ENCODE data around the gene MAST4. TPM values are rescaled to one million over a fixed set of nuclear protein-coding genes. Genes with fewer than 3 reads are reported as not detected.

Gene MAST4
- total and polyA plus RNA-seq, 4 donors = 17.1 to 34.6 (median 21.0) TPM

- Histone ChIP-seq H3K27me3 (ENCODE audit: control insufficient read depth, insufficient read depth, low read length) (no peaks in the 10 kb centered on the region), H3K4me1 (ENCODE audit: control insufficient read depth, insufficient read depth, low read length) (no peaks in the 10 kb centered on the region), H3K27ac (ENCODE audit: low read depth, low read length) (no peak overlapping the region), H3K9me3 (ENCODE audit: control insufficient read depth, insufficient read depth, low read length) (no peaks in the 10 kb centered on the region), H3K4me3 (ENCODE audit: low read depth, low read length) (no peak overlapping the region), H3K36me3 (ENCODE audit: control insufficient read depth, insufficient read depth, low read length) (no peaks in the 10 kb centered on the region)
- DNase-seq (ENCODE audit: low read depth in 4 of 6, low spot score in 6 of 6) = no peak
Observed at GRCh38 chr5:66993448-66993847, 397.3 kb downstream of the MAST4 start.

DNA sequence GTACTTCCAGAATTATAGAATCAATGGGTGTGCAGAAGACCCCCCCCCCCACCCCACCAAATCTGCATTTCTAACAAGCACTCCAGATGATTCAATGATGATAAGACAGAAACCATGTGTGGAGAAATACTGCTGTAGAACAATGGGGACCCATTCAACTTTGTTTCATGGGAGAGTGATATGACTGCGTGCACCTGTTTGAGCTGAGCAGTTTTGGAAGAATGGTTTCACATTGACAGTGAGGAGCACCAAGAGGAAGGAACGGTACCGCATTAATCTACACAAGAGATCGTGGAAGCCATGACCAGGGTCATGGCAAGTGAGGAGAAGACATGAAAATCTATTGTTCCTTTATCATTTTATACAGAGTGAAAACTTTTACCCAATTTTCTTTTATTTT lies 397.7 kb downstream of the MAST4 start:
- no peaks in the 10 kb centered on the region for H3K36me3 ChIP-seq (ENCODE audit: control insufficient read depth, insufficient read depth, low read length)
- no peak overlapping the region for H3K4me3 ChIP-seq (ENCODE audit: low read depth, low read length)
- H3K9me3 ChIP-seq (ENCODE audit: control insufficient read depth, insufficient read depth, low read length) = no peaks in the 10 kb centered on the region
- no peak for DNase-seq (ENCODE audit: low read depth in 4 of 6, low spot score in 6 of 6)
- WGBS (ENCODE audit: insufficient coverage) = 78% methylated on average over 1 of the region's 4 CpGs
- H3K4me1 ChIP-seq (ENCODE audit: control insufficient read depth, insufficient read depth, low read length) = no peaks in the 10 kb centered on the region
- no peak overlapping the region for H3K27ac ChIP-seq (ENCODE audit: low read depth, low read length)
- H3K27me3 ChIP-seq (ENCODE audit: control insufficient read depth, insufficient read depth, low read length) = no peaks in the 10 kb centered on the region

GRCh38 chr5:66994790-66995189 lies 398.6 kb downstream of the MAST4 start:
- H3K4me1 ChIP-seq (ENCODE audit: control insufficient read depth, insufficient read depth, low read length) = no peaks in the 10 kb centered on the region
- no CpG with 5 or more reads among the region's 2 CpGs for WGBS (ENCODE audit: insufficient coverage)
- no peak overlapping the region for H3K27ac ChIP-seq (ENCODE audit: low read depth, low read length)
- no peak for DNase-seq (ENCODE audit: low read depth in 4 of 6, low spot score in 6 of 6)
- H3K4me3 ChIP-seq (ENCODE audit: low read depth, low read length) = no peak overlapping the region
- H3K9me3 ChIP-seq (ENCODE audit: control insufficient read depth, insufficient read depth, low read length) = no peaks in the 10 kb centered on the region
- no peaks in the 10 kb centered on the region for H3K36me3 ChIP-seq (ENCODE audit: control insufficient read depth, insufficient read depth, low read length)
- H3K27me3 ChIP-seq (ENCODE audit: control insufficient read depth, insufficient read depth, low read length) = no peaks in the 10 kb centered on the region

DNA sequence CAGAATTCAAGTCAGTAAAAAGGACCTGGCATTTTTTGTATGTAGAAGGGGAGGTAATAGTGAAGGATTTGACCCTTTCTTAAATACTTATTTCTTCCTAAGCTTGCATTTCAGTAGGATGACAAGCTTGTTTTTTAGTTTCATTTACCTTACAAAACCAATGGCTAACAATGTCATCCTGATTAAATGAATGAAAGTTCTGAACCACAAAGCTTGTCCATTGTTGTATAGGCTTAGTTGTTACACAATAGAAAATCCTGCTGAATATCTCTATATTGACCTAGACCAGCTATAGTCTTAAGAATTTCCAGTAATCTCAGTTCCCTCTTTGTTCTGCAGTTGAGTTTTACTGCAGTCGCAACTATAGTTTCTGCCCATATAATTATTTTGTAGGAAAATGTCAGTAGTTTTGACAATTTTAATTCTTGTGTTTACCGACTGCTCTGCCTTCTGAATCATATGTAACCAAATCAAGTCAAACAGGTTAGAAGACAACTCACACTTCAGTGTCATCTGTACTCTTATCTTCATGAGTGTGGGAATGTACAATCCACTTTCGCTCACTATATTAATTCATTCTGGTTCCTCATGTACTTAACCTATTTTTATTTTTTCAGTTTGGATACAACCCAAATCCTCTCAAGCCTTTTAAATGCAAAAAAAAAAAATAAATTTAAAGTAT lies 404.7 kb downstream of the MAST4 start:
- Histone ChIP-seq H3K4me1 (ENCODE audit: control insufficient read depth, insufficient read depth, low read length) (peaks cover 3% of the 10 kb centered on the region), H3K9me3 (ENCODE audit: control insufficient read depth, insufficient read depth, low read length) (no peaks in the 10 kb centered on the region), H3K36me3 (ENCODE audit: control insufficient read depth, insufficient read depth, low read length) (no peaks in the 10 kb centered on the region), H3K4me3 (ENCODE audit: low read depth, low read length) (no peak overlapping the region), H3K27ac (ENCODE audit: low read depth, low read length) (no peak overlapping the region), H3K27me3 (ENCODE audit: control insufficient read depth, insufficient read depth, low read length) (no peaks in the 10 kb centered on the region)
- no peak for DNase-seq (ENCODE audit: low read depth in 4 of 6, low spot score in 6 of 6)
- no CpG with 5 or more reads among the region's 3 CpGs for WGBS (ENCODE audit: insufficient coverage)

- WGBS (ENCODE audit: insufficient coverage) = 22% methylated on average over 1 of the region's 6 CpGs
- Histone ChIP-seq H3K4me3 (ENCODE audit: low read depth, low read length) (no peak overlapping the region), H3K4me1 (ENCODE audit: control insufficient read depth, insufficient read depth, low read length) (peaks cover 3% of the 10 kb centered on the region), H3K27me3 (ENCODE audit: control insufficient read depth, insufficient read depth, low read length) (no peaks in the 10 kb centered on the region), H3K27ac (ENCODE audit: low read depth, low read length) (peak overlapping the region; percentile 77), H3K36me3 (ENCODE audit: control insufficient read depth, insufficient read depth, low read length) (no peaks in the 10 kb centered on the region), H3K9me3 (ENCODE audit: control insufficient read depth, insufficient read depth, low read length) (no peaks in the 10 kb centered on the region)
- no peak for DNase-seq (ENCODE audit: low read depth in 4 of 6, low spot score in 6 of 6)
Observed at GRCh38 chr5:67002832-67003684, 406.9 kb downstream of the MAST4 start.

DNA sequence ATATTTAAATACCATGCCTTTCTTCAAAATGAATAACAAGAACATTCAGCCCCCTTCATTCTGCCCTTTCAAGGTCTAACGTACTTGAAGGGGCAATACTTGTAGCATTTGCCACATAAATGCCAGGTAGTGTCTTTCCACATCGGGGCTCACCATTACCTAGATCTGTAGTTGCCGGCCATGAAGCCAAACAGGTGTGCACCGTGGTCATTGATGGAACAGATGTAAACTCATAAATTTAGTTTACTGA lies 407.4 kb downstream of the MAST4 start:
- 0% methylated on average over 3 of the region's 4 CpGs for WGBS (ENCODE audit: insufficient coverage)
- H3K4me1 ChIP-seq (ENCODE audit: control insufficient read depth, insufficient read depth, low read length) = peaks cover 3% of the 10 kb centered on the region
- H3K27me3 ChIP-seq (ENCODE audit: control insufficient read depth, insufficient read depth, low read length) = no peaks in the 10 kb centered on the region
- peak overlapping the region; percentile 77 for H3K27ac ChIP-seq (ENCODE audit: low read depth, low read length)
- H3K36me3 ChIP-seq (ENCODE audit: control insufficient read depth, insufficient read depth, low read length) = no peaks in the 10 kb centered on the region
- peak in 1 of 6 donors; percentile 5 for DNase-seq (ENCODE audit: low read depth in 4 of 6, low spot score in 6 of 6)
- H3K9me3 ChIP-seq (ENCODE audit: control insufficient read depth, insufficient read depth, low read length) = no peaks in the 10 kb centered on the region
- H3K4me3 ChIP-seq (ENCODE audit: low read depth, low read length) = peak overlapping the region; percentile 61

DNA sequence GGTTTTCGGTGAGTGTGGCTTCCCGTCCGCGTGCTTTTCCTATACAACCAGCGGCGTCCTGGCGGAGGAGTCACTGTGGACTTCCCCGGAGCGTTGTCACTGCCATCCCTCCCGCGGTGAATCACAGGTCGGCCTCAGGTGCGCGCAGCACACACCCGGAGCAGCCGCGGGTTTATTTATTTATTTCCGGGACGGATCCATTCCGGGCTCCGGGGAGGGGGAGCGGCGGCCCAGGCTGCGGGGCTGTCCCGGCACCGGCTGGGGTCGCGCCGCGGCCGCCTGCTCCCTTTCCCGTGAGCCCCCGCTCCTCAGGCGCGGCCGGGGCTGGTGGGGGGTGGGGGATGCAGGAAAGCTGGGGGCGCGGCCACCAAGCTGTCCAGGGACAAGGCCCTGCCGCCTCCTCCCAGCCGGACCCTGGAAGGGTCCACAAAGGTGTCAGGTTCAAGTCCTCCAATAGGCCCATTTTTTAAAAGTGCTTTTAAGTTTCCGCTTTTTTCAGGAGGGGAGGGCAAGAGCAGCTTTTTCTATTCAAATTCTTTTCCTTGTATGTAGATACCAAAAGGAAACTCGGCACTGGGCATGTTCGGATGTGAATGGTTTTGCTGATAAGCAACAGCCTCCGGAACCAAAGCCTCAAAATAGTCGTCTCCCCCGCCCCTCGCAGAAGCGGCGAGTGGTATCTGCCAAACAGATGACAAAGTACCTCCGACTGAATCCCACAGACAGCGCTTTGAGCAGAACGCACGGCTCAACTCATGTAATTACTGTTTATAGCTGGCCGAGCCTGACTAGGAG lies 407.9 kb downstream of the MAST4 start:
- H3K27ac ChIP-seq (ENCODE audit: low read depth, low read length) = peak overlapping the region; percentile 83
- H3K4me1 ChIP-seq (ENCODE audit: control insufficient read depth, insufficient read depth, low read length) = peaks cover 3% of the 10 kb centered on the region
- H3K36me3 ChIP-seq (ENCODE audit: control insufficient read depth, insufficient read depth, low read length) = no peaks in the 10 kb centered on the region
- peak; percentile 38 to 88 (median 57) for DNase-seq (ENCODE audit: low read depth in 4 of 6, low spot score in 6 of 6)
- peak overlapping the region; percentile 61 for H3K4me3 ChIP-seq (ENCODE audit: low read depth, low read length)
- no peaks in the 10 kb centered on the region for H3K9me3 ChIP-seq (ENCODE audit: control insufficient read depth, insufficient read depth, low read length)
- WGBS (ENCODE audit: insufficient coverage) = under 1% methylated on average over 51 of the region's 54 CpGs
- no peaks in the 10 kb centered on the region for H3K27me3 ChIP-seq (ENCODE audit: control insufficient read depth, insufficient read depth, low read length)

- peak overlapping the region; percentile 61 for H3K4me3 ChIP-seq (ENCODE audit: low read depth, low read length)
Observed at GRCh38 chr5:67004730-67005350, 408.6 kb downstream of the MAST4 start.

DNA sequence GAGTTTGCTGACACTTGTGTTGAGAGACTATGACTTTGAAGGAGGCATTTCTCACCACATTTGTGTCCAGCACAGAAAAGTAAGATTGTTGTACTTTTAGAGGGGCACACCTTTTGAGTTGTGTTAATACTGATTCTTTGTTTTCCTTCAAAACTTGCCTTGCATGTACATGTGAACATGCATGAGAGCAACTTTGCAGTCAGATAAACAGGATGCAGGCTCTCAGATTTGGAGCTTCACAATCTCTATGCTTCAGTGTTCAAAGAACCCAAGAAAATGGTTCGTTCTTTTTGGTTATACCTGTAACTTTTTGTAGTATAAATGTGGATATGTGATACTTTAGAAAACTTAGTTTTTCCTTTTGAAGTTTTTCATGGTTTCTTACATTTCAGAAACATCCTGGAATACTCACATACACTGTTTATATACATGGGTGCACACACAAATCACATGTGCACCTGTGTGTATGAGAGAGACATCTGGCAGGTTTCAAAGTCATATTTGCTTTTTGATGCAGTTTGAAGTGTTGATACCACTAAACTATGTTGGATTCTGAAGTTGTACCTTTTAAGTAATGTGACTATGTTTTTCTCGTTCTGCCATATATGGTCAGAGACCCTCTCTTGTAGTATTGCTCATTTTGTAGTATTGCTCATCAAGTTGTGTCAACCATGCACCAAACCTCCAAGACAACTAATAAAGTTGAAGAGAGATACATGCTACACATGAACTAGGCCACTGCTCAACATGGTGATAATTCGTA lies 409.7 kb downstream of the MAST4 start:
- Histone ChIP-seq H3K27ac (ENCODE audit: low read depth, low read length) (no peak overlapping the region), H3K4me1 (ENCODE audit: control insufficient read depth, insufficient read depth, low read length) (peaks cover 8% of the 10 kb centered on the region), H3K27me3 (ENCODE audit: control insufficient read depth, insufficient read depth, low read length) (no peaks in the 10 kb centered on the region), H3K4me3 (ENCODE audit: low read depth, low read length) (no peak overlapping the region), H3K36me3 (ENCODE audit: control insufficient read depth, insufficient read depth, low read length) (no peaks in the 10 kb centered on the region), H3K9me3 (ENCODE audit: control insufficient read depth, insufficient read depth, low read length) (no peaks in the 10 kb centered on the region)
- no peak for DNase-seq (ENCODE audit: low read depth in 4 of 6, low spot score in 6 of 6)
- no CpG with 5 or more reads among the region's 3 CpGs for WGBS (ENCODE audit: insufficient coverage)

More at GRCh38 chr5:67004730-67005350, 408.6 kb downstream of the MAST4 start:
- H3K27me3 ChIP-seq (ENCODE audit: control insufficient read depth, insufficient read depth, low read length) = no peaks in the 10 kb centered on the region
- H3K9me3 ChIP-seq (ENCODE audit: control insufficient read depth, insufficient read depth, low read length) = no peaks in the 10 kb centered on the region
- H3K4me1 ChIP-seq (ENCODE audit: control insufficient read depth, insufficient read depth, low read length) = peaks cover 3% of the 10 kb centered on the region
- DNase-seq (ENCODE audit: low read depth in 4 of 6, low spot score in 6 of 6) = no peak
- H3K27ac ChIP-seq (ENCODE audit: low read depth, low read length) = peak overlapping the region; percentile 83
- H3K36me3 ChIP-seq (ENCODE audit: control insufficient read depth, insufficient read depth, low read length) = no peaks in the 10 kb centered on the region
- 13% methylated on average over 10 of the region's 11 CpGs for WGBS (ENCODE audit: insufficient coverage)
